ENCODE measurements around the gene LHFPL6. TPM values are rescaled to one million over a fixed set of nuclear protein-coding genes. Genes with fewer than 3 reads are reported as not detected.

The LHFPL6 gene
- total RNA-seq, 1 experiment from 2014 or later = 3.6 TPM

- H3K36me3 ChIP-seq (ENCODE audit: control insufficient read depth, insufficient read depth, low read length) = no peaks in the 10 kb centered on the region
- no peak overlapping the region for H3K4me3 Mint-ChIP-seq (ENCODE audit: unreplicated experiment)
- no peak for TF ChIP-seq CTCF (IDR thresholded peaks at IDR 0.05; ENCODE audit: insufficient read depth in 1 of 2, low read depth in 1 of 2, low read length in 1 of 2, severe bottlenecking in 1 of 2, unreplicated experiment in 1 of 2)
- DNase-seq = no peak
- no peak overlapping the region for H3K4me3 ChIP-seq (ENCODE audit: low read depth, low read length)
- intact Hi-C loops (cut with micrococcal nuclease; ENCODE audit: unreplicated experiment) = no loop called here
- no peak overlapping the region for H3K27ac Mint-ChIP-seq (ENCODE audit: unreplicated experiment)
- H3K9me3 Mint-ChIP-seq (ENCODE audit: unreplicated experiment) = no peaks in the 10 kb centered on the region
- H3K4me1 Mint-ChIP-seq (ENCODE audit: low read depth, unreplicated experiment) = no peaks in the 10 kb centered on the region
- H3K4me1 ChIP-seq = no peaks in the 10 kb centered on the region
- no peaks in the 10 kb centered on the region for H3K9me3 ChIP-seq
- BruUV-seq (replicated peaks) = no TSS peak
- ChIA-PET CTCF (interaction anchor here (1.0 kb wide), 1 partner anchor 197 kb away, joined by 3 read pairs; the partner anchor contains the start of gene LHFPL6), POLR2A (no interaction called here)
- peaks cover 5% of the 10 kb centered on the region for H3K27me3 Mint-ChIP-seq (ENCODE audit: insufficient read depth, unreplicated experiment)
- H3K36me3 Mint-ChIP-seq (ENCODE audit: insufficient read depth, unreplicated experiment) = no peaks in the 10 kb centered on the region
- H3K27me3 ChIP-seq (replicated peaks; ENCODE audit: control insufficient read depth, insufficient read depth, low read length) = no peaks in the 10 kb centered on the region
Observed at GRCh38 chr13:39405596-39406205, 197.3 kb downstream of the LHFPL6 start.

- intact Hi-C loops (cut with micrococcal nuclease; ENCODE audit: unreplicated experiment) = no loop called here
- H3K4me3 Mint-ChIP-seq (ENCODE audit: unreplicated experiment) = no peak overlapping the region
Observed at GRCh38 chr13:39405107-39405506, 197.9 kb downstream of the LHFPL6 start.

GRCh38 chr13:39403106-39403505 lies 199.9 kb downstream of the LHFPL6 start:
- Mint-ChIP-seq H3K27ac (ENCODE audit: unreplicated experiment) (no peak overlapping the region), H3K4me1 (ENCODE audit: low read depth, unreplicated experiment) (no peaks in the 10 kb centered on the region), H3K9me3 (ENCODE audit: unreplicated experiment) (no peaks in the 10 kb centered on the region), H3K36me3 (ENCODE audit: insufficient read depth, unreplicated experiment) (no peaks in the 10 kb centered on the region), H3K27me3 (ENCODE audit: insufficient read depth, unreplicated experiment) (peaks cover 5% of the 10 kb centered on the region), H3K4me3 (ENCODE audit: unreplicated experiment) (no peak overlapping the region)
- no peaks in the 10 kb centered on the region for H3K9me3 ChIP-seq
- no peaks in the 10 kb centered on the region for H3K27me3 ChIP-seq (replicated peaks; ENCODE audit: control insufficient read depth, insufficient read depth, low read length)
- no peak for DNase-seq
- TF ChIP-seq CTCF (IDR thresholded peaks at IDR 0.05; ENCODE audit: insufficient read depth in 1 of 2, low read depth in 1 of 2, low read length in 1 of 2, severe bottlenecking in 1 of 2, unreplicated experiment in 1 of 2) = no peak
- no TSS peak for BruUV-seq (replicated peaks)
- no peaks in the 10 kb centered on the region for H3K4me1 ChIP-seq
- no peaks in the 10 kb centered on the region for H3K36me3 ChIP-seq (ENCODE audit: control insufficient read depth, insufficient read depth, low read length)
- intact Hi-C loops (cut with micrococcal nuclease; ENCODE audit: unreplicated experiment) = no loop called here
- ChIA-PET POLR2A (no interaction called here), CTCF (no interaction called here)
- H3K4me3 ChIP-seq (ENCODE audit: low read depth, low read length) = no peak overlapping the region

More at GRCh38 chr13:39405107-39405506, 197.9 kb downstream of the LHFPL6 start:
- Mint-ChIP-seq H3K36me3 (ENCODE audit: insufficient read depth, unreplicated experiment) (no peaks in the 10 kb centered on the region), H3K27me3 (ENCODE audit: insufficient read depth, unreplicated experiment) (peaks cover 5% of the 10 kb centered on the region), H3K27ac (ENCODE audit: unreplicated experiment) (no peak overlapping the region), H3K4me1 (ENCODE audit: low read depth, unreplicated experiment) (no peaks in the 10 kb centered on the region), H3K9me3 (ENCODE audit: unreplicated experiment) (no peaks in the 10 kb centered on the region)
- DNase-seq = no peak
- ChIA-PET POLR2A (no interaction called here), CTCF (no interaction called here)
- no peak for TF ChIP-seq CTCF (IDR thresholded peaks at IDR 0.05; ENCODE audit: insufficient read depth in 1 of 2, low read depth in 1 of 2, low read length in 1 of 2, severe bottlenecking in 1 of 2, unreplicated experiment in 1 of 2)
- H3K4me1 ChIP-seq = no peaks in the 10 kb centered on the region
- no peaks in the 10 kb centered on the region for H3K9me3 ChIP-seq
- H3K36me3 ChIP-seq (ENCODE audit: control insufficient read depth, insufficient read depth, low read length) = no peaks in the 10 kb centered on the region
- no TSS peak for BruUV-seq (replicated peaks)
- H3K27me3 ChIP-seq (replicated peaks; ENCODE audit: control insufficient read depth, insufficient read depth, low read length) = no peaks in the 10 kb centered on the region
- H3K4me3 ChIP-seq (ENCODE audit: low read depth, low read length) = no peak overlapping the region
